CD8-positive, alpha-beta memory T cell (primary cell): ENCODE measurements around the gene UMOD. TPM values are rescaled to one million over a fixed set of nuclear protein-coding genes. Genes with fewer than 3 reads are reported as not detected.

Source experiments
- CTCF ChIA-PET: fragments of 350-600 bp; sonication (Branson Sonifier 250); formaldehyde crosslinking; loops from one replicate; lab custom pipeline; 2021; ENCODE audit warnings: antibody characterized with exemption; lab: Charles Lee
- POLR2A ChIA-PET: fragments of 350-600 bp; sonication (Branson Sonifier 250); formaldehyde crosslinking; loops from one replicate; lab custom pipeline; 2021; ENCODE audit warnings: antibody characterized with exemption; lab: Charles Lee
- DNase-seq, 5 donors: peaks; one replicate each; pipeline versions ENCODE4 v3.0.0 to v3.0.0-alpha.2; 2020 to 2022; ENCODE audit warnings: mixed read lengths in 1 of 5
- H3K27ac ChIP-seq: one replicate; pipeline ENCODE4 v1.7.0; 2013; ENCODE audit warnings: low read depth, mild to moderate bottlenecking, low read length, moderate library complexity
- H3K27me3 ChIP-seq: 2 replicates; pipeline ENCODE4 v1.7.0; 2013; ENCODE audit warnings: low read length, mild to moderate bottlenecking; ENCODE audit not compliant: insufficient read depth, poor library complexity, severe bottlenecking
- H3K36me3 ChIP-seq: 2 replicates; pipeline ENCODE4 v1.7.0; 2013; ENCODE audit warnings: mild to moderate bottlenecking, low read length, moderate library complexity; ENCODE audit not compliant: insufficient read depth
- H3K4me1 ChIP-seq: 2 replicates; pipeline ENCODE4 v1.7.0; 2013; ENCODE audit warnings: mild to moderate bottlenecking, low read length, moderate library complexity; ENCODE audit not compliant: insufficient read depth
- H3K4me3 ChIP-seq: 2 replicates; pipeline ENCODE4 v1.7.0; 2013; ENCODE audit warnings: mild to moderate bottlenecking, low read length
- H3K9me3 ChIP-seq: 2 replicates; pipeline ENCODE4 v1.7.0; 2013; ENCODE audit warnings: mild to moderate bottlenecking, low read length
- H3K27ac Mint-ChIP-seq, 8 donors: one replicate each; pipeline ENCODE4 v1.8.0; 2020 to 2021; ENCODE audit warnings: mixed read lengths in 8 of 8, mild to moderate bottlenecking in 6 of 8, inconsistent platforms in 3 of 8, moderate library complexity in 3 of 8
- H3K27me3 Mint-ChIP-seq, 2 donors: one replicate each; pipeline ENCODE4 v1.8.0; 2020 to 2021; ENCODE audit warnings: mixed read lengths in 2 of 2, mild to moderate bottlenecking in 1 of 2, moderate library complexity in 1 of 2
- H3K36me3 Mint-ChIP-seq, 3 donors: one replicate each; pipeline ENCODE4 v1.8.0; 2020 to 2021; ENCODE audit warnings: mixed read lengths in 3 of 3, inconsistent platforms in 1 of 3, mild to moderate bottlenecking in 1 of 3
- H3K4me1 Mint-ChIP-seq, 3 donors: one replicate each; pipeline ENCODE4 v1.8.0; 2020 to 2021; ENCODE audit warnings: mixed read lengths in 3 of 3, inconsistent platforms in 1 of 3, mild to moderate bottlenecking in 1 of 3
- H3K4me3 Mint-ChIP-seq, 7 donors: one replicate each; pipeline ENCODE4 v1.8.0; 2020 to 2021; ENCODE audit warnings: mixed read lengths in 7 of 7, mild to moderate bottlenecking in 6 of 7, moderate library complexity in 4 of 7, inconsistent platforms in 2 of 7
- H3K9me3 Mint-ChIP-seq, 5 donors: one replicate each; pipeline ENCODE4 v1.8.0; 2020 to 2022; ENCODE audit warnings: mixed read lengths in 5 of 5, mild to moderate bottlenecking in 3 of 5, moderate library complexity in 2 of 5, inconsistent platforms in 1 of 5
- polyA plus RNA-seq: library from polyadenylated mRNA; unstranded; fragments of 300-500 nt; fragmentation: Illumina TruSeq; gene quantifications from one replicate; pipeline ENCODE4 v1.2.3, GENCODE V29; 2021
- total RNA-seq, 2 experiments: library from RNA; stranded (reverse); gene quantifications; one replicate each; pipeline ENCODE4 v1.2.3, GENCODE V29; 2021

The UMOD gene
- total and polyA plus RNA-seq, 3 experiments from 2014 or later: not detected

DNA sequence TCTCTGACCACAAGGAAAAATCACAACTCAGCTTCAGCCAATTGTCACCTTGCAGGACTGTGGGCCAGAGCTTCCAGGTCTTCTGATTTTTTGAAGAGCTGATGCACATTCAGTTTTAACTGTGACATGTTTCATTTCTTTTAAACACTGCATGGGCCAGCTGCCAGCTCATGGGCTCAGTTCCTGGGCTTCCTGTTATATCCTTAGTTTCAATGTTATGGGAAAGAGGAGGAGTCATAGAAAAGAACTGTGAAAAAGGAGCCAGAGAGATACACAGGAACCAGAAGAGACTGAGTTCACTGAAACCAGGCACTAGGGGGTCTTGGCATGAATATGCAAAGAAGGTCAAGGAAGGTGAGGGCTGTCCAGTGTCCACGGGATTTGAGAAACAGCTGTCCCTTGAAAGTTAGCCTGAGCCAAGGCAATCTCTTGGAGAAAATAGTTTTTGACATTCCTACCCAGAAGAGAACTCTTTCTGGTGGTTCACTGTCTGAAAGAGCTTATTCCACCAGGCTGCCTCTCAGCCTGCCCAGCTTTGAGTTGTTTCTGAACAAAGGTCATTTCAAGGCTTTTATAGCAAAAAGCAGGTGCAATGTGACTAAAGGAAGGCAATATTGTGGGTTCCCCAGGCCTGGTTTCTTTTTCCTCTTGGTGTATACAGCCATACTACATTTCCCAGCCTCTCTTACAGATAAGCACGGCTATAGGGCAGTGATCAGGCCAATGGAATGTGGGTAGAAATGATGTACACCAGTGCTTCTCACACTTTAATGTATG is 41.5 kb upstream of the UMOD start:
- H3K9me3 Mint-ChIP-seq: no peaks in the 10 kb centered on the region
- H3K27me3 Mint-ChIP-seq: peaks cover 0 to 2% of the 10 kb centered on the region in 2 donors
- no peaks in the 10 kb centered on the region for H3K27me3 ChIP-seq
- POLR2A ChIA-PET: no interaction called here
- H3K27ac Mint-ChIP-seq: no peak overlapping the region
- no peak overlapping the region for H3K4me3 ChIP-seq
- no peaks in the 10 kb centered on the region for H3K4me1 Mint-ChIP-seq
- no peak for DNase-seq
- H3K4me3 Mint-ChIP-seq: no peak overlapping the region
- no peaks in the 10 kb centered on the region for H3K36me3 Mint-ChIP-seq
- no peaks in the 10 kb centered on the region for H3K9me3 ChIP-seq
- no peaks in the 10 kb centered on the region for H3K4me1 ChIP-seq
- H3K36me3 ChIP-seq: no peaks in the 10 kb centered on the region
- CTCF ChIA-PET: interaction anchor here (1.2 to 2.0 kb wide), 3 partner anchors 8 to 10 kb away, joined by 3 to 7 read pairs (median 5); no protein-coding TSS in a partner anchor
- H3K27ac ChIP-seq: no peak overlapping the region

- no peaks in the 10 kb centered on the region for H3K4me1 Mint-ChIP-seq
- no peak for DNase-seq
- Histone ChIP-seq H3K4me3 (no peak overlapping the region), H3K36me3 (no peaks in the 10 kb centered on the region), H3K4me1 (no peaks in the 10 kb centered on the region), H3K27me3 (no peaks in the 10 kb centered on the region), H3K9me3 (no peaks in the 10 kb centered on the region), H3K27ac (no peak overlapping the region)
- no peaks in the 10 kb centered on the region for H3K36me3 Mint-ChIP-seq
- ChIA-PET POLR2A (no interaction called here), CTCF (no interaction called here)
- H3K27me3 Mint-ChIP-seq: peaks cover 4 to 14% of the 10 kb centered on the region in 2 donors
- no peaks in the 10 kb centered on the region for H3K9me3 Mint-ChIP-seq
- H3K27ac Mint-ChIP-seq: no peak overlapping the region
- no peak overlapping the region for H3K4me3 Mint-ChIP-seq
Observed at GRCh38 chr16:20391045-20391444, 38.5 kb upstream of the UMOD start.

DNA sequence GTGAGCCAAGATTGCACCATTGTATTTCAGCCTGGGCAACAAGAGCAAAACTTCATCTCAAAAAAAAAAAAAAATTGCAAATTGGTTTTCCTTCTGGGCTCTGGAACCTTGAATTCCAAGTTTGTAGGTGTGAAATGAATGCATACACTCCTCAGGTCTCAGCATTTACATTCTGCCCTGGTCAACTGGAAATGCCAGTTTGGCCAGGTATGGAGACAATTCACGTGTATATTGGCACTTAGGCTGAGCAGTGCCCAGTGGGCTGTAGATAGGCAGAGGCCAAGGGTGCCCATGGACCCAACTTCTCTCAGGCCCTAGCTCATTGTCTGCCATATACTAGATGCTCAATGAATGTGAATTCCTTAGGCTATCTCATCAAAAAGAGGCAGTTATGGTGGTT is 36.3 kb upstream of the UMOD start:
- Histone ChIP-seq H3K27ac (no peak overlapping the region), H3K36me3 (no peaks in the 10 kb centered on the region), H3K4me1 (no peaks in the 10 kb centered on the region), H3K4me3 (no peak overlapping the region), H3K27me3 (no peaks in the 10 kb centered on the region), H3K9me3 (no peaks in the 10 kb centered on the region)
- H3K36me3 Mint-ChIP-seq: no peaks in the 10 kb centered on the region
- H3K9me3 Mint-ChIP-seq: no peaks in the 10 kb centered on the region
- H3K27me3 Mint-ChIP-seq: peaks cover 6 to 14% of the 10 kb centered on the region in 2 donors
- H3K4me1 Mint-ChIP-seq: no peaks in the 10 kb centered on the region
- no peak overlapping the region for H3K27ac Mint-ChIP-seq
- ChIA-PET POLR2A (no interaction called here), CTCF (no interaction called here)
- no peak overlapping the region for H3K4me3 Mint-ChIP-seq
- no peak for DNase-seq

DNA sequence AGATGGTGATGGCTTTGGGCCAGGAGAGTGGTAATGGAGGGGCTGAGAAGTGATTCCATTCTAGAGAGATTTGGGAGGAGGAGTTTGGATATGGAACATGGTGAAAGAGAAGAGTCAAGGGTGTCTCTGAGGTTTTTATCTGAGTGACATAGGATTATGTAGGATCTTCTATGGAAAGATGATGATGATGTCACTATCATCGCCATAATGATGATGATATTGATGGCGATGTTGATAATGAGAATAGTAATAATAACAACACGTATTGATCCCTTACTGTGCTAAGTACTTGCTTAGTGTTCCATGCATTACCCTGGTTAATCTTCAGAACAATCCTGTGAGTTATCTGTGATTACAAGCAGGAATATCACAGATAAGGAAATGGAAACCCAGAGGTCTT is 35.5 kb upstream of the UMOD start:
- Histone ChIP-seq H3K4me3 (no peak overlapping the region), H3K27me3 (no peaks in the 10 kb centered on the region), H3K4me1 (no peaks in the 10 kb centered on the region), H3K36me3 (no peaks in the 10 kb centered on the region), H3K9me3 (no peaks in the 10 kb centered on the region), H3K27ac (no peak overlapping the region)
- CTCF ChIA-PET: interaction anchor here (1.5 kb wide), 1 partner anchor 481 kb away, joined by 3 read pairs; no protein-coding TSS in a partner anchor
- H3K4me3 Mint-ChIP-seq: no peak overlapping the region
- H3K27ac Mint-ChIP-seq: no peak overlapping the region
- POLR2A ChIA-PET: no interaction called here
- H3K36me3 Mint-ChIP-seq: no peaks in the 10 kb centered on the region
- peaks cover 6 to 14% of the 10 kb centered on the region in 2 donors for H3K27me3 Mint-ChIP-seq
- H3K9me3 Mint-ChIP-seq: no peaks in the 10 kb centered on the region
- DNase-seq: no peak
- H3K4me1 Mint-ChIP-seq: no peaks in the 10 kb centered on the region

- no peaks in the 10 kb centered on the region for H3K4me1 Mint-ChIP-seq
- Histone ChIP-seq H3K27me3 (no peaks in the 10 kb centered on the region), H3K4me3 (no peak overlapping the region), H3K9me3 (no peaks in the 10 kb centered on the region), H3K36me3 (no peaks in the 10 kb centered on the region), H3K27ac (no peak overlapping the region), H3K4me1 (no peaks in the 10 kb centered on the region)
- H3K36me3 Mint-ChIP-seq: no peaks in the 10 kb centered on the region
- H3K27me3 Mint-ChIP-seq: peaks cover 6 to 14% of the 10 kb centered on the region in 2 donors
- ChIA-PET POLR2A (no interaction called here), CTCF (interaction anchor here (1.2 to 2.5 kb wide), 10 partner anchors 7 to 479 kb away, joined by 3 to 12 read pairs (median 4); no protein-coding TSS in a partner anchor)
- H3K27ac Mint-ChIP-seq: no peak overlapping the region
- no peaks in the 10 kb centered on the region for H3K9me3 Mint-ChIP-seq
- peak in 3 of 5 donors; percentile 22 to 30 (median 23) for DNase-seq
- H3K4me3 Mint-ChIP-seq: no peak overlapping the region
Observed at GRCh38 chr16:20385844-20386832, 33.6 kb upstream of the UMOD start.

GRCh38 chr16:20383106-20384029 is 30.9 kb upstream of the UMOD start:
- no peak overlapping the region for H3K27ac Mint-ChIP-seq
- Histone ChIP-seq H3K9me3 (no peaks in the 10 kb centered on the region), H3K4me1 (no peaks in the 10 kb centered on the region), H3K36me3 (no peaks in the 10 kb centered on the region), H3K27me3 (no peaks in the 10 kb centered on the region), H3K4me3 (no peak overlapping the region), H3K27ac (no peak overlapping the region)
- H3K36me3 Mint-ChIP-seq: no peaks in the 10 kb centered on the region
- CTCF ChIA-PET: interaction anchor here (1.2 to 1.6 kb wide), 4 partner anchors 10 to 476 kb away, joined by 3 to 7 read pairs (median 5); no protein-coding TSS in a partner anchor
- H3K27me3 Mint-ChIP-seq: peaks cover 6 to 14% of the 10 kb centered on the region in 2 donors
- peak overlapping the region in 1 of 7 donors; percentile 2 for H3K4me3 Mint-ChIP-seq
- no peaks in the 10 kb centered on the region for H3K9me3 Mint-ChIP-seq
- DNase-seq: peak in 2 of 5 donors; percentile 9 to 20
- no peaks in the 10 kb centered on the region for H3K4me1 Mint-ChIP-seq
- POLR2A ChIA-PET: no interaction called here

- Mint-ChIP-seq H3K9me3 (no peaks in the 10 kb centered on the region), H3K4me3 (no peak overlapping the region), H3K4me1 (no peaks in the 10 kb centered on the region), H3K36me3 (no peaks in the 10 kb centered on the region), H3K27ac (no peak overlapping the region), H3K27me3 (peaks cover 8 to 9% of the 10 kb centered on the region in 2 donors)
- Histone ChIP-seq H3K9me3 (no peaks in the 10 kb centered on the region), H3K4me1 (no peaks in the 10 kb centered on the region), H3K36me3 (no peaks in the 10 kb centered on the region), H3K27ac (no peak overlapping the region), H3K4me3 (no peak overlapping the region), H3K27me3 (no peaks in the 10 kb centered on the region)
- DNase-seq: no peak
- POLR2A ChIA-PET: no interaction called here
- CTCF ChIA-PET: no interaction called here
Observed at GRCh38 chr16:20382202-20382948, 29.9 kb upstream of the UMOD start.
